ENCODE data around the gene NFKBIA. TPM values are rescaled to one million over a fixed set of nuclear protein-coding genes. Genes with fewer than 3 reads are reported as not detected.
A peak's percentile ranks its signal among the peaks of the same experiment; 100 is the strongest.

Gene NFKBIA
- total RNA-seq, 1 donor from 2014 or later: 35.5 TPM

DNA sequence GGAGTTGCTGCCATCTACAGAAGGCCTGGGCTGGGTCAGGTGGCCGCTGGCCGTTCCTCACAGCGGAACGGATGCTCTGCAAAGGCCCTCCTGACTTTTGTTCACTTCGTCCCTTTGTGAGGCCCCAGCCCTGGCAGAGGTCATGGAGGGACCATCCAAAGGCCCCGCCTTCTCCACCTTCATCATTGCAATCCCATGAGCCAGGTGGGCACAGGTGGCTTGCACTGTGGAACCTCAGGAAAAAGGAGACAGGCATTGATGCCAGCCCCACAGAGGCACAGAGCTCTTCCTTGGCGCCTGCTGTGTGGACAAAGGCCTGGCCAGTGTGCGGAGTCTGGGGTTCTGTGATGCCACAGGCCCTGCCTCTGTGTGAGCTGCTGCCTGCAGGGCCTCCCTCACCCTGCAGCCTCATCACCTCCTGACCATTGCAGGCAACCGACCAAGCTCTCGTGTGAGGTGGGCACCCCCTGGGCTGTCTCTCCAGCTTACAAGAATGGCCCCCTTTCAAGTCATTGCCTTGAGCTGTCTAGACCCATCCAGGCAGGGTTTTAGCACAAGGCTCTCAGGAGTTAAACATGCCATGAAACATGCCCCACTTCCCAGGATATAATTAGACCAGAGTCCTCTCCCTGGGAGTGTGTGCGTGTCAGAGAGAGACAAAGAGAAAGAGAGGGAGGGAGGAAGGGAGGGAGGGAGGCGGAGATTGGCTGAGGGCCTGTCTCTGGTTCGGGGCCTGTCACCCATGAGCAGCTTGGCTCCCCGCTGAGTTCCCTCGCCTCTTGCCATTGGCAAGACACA lies 19.3 kb downstream of the NFKBIA start:
- Histone ChIP-seq H3K9ac (ENCODE audit: low read length) (peak overlapping the region; percentile 67), H2AFZ (ENCODE audit: low read depth, low read length) (peak overlapping the region; percentile 80), H3K4me3 (ENCODE audit: insufficient read depth, low read depth, low read length) (no peak overlapping the region), H3K9me3 (ENCODE audit: insufficient read depth, low read depth, low read length) (no peaks in the 10 kb centered on the region), H3K27me3 (ENCODE audit: insufficient read depth, low read length) (no peaks in the 10 kb centered on the region), H3K79me2 (ENCODE audit: insufficient read depth, low read length) (no peaks in the 10 kb centered on the region), H3K4me2 (ENCODE audit: low read length) (peak overlapping the region; percentile 59), H4K20me1 (ENCODE audit: insufficient read depth, low read length) (no peaks in the 10 kb centered on the region), H3K4me1 (ENCODE audit: insufficient read depth, low read length) (peaks cover 25% of the 10 kb centered on the region), H3K36me3 (ENCODE audit: insufficient read depth, low read length) (no peaks in the 10 kb centered on the region), H3K27ac (ENCODE audit: low read depth, low read length) (peak overlapping the region; percentile 83)
- H3K9me3 Mint-ChIP-seq (ENCODE audit: unreplicated experiment): no peaks in the 10 kb centered on the region
- FAIRE-seq: peak; percentile 77
- H3K4me1 Mint-ChIP-seq (ENCODE audit: low read depth, unreplicated experiment): peaks cover 19% of the 10 kb centered on the region
- no peaks in the 10 kb centered on the region for H3K36me3 Mint-ChIP-seq (ENCODE audit: low read depth, unreplicated experiment)
- no peak overlapping the region for H3K4me3 Mint-ChIP-seq (ENCODE audit: unreplicated experiment)
- no peaks in the 10 kb centered on the region for H3K27me3 Mint-ChIP-seq (ENCODE audit: low read depth, unreplicated experiment)
- TF ChIP-seq, protein P1, sequence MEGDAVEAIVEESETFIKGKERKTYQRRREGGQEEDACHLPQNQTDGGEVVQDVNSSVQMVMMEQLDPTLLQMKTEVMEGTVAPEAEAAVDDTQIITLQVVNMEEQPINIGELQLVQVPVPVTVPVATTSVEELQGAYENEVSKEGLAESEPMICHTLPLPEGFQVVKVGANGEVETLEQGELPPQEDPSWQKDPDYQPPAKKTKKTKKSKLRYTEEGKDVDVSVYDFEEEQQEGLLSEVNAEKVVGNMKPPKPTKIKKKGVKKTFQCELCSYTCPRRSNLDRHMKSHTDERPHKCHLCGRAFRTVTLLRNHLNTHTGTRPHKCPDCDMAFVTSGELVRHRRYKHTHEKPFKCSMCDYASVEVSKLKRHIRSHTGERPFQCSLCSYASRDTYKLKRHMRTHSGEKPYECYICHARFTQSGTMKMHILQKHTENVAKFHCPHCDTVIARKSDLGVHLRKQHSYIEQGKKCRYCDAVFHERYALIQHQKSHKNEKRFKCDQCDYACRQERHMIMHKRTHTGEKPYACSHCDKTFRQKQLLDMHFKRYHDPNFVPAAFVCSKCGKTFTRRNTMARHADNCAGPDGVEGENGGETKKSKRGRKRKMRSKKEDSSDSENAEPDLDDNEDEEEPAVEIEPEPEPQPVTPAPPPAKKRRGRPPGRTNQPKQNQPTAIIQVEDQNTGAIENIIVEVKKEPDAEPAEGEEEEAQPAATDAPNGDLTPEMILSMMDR (IDR thresholded peaks at IDR 0.05; ENCODE audit: insufficient read depth, low read depth, low read length): no peak
- peak; percentile 91 for DNase-seq (ENCODE audit: low read depth)
- peak overlapping the region; percentile 98 for H3K27ac Mint-ChIP-seq (ENCODE audit: unreplicated experiment)

DNA sequence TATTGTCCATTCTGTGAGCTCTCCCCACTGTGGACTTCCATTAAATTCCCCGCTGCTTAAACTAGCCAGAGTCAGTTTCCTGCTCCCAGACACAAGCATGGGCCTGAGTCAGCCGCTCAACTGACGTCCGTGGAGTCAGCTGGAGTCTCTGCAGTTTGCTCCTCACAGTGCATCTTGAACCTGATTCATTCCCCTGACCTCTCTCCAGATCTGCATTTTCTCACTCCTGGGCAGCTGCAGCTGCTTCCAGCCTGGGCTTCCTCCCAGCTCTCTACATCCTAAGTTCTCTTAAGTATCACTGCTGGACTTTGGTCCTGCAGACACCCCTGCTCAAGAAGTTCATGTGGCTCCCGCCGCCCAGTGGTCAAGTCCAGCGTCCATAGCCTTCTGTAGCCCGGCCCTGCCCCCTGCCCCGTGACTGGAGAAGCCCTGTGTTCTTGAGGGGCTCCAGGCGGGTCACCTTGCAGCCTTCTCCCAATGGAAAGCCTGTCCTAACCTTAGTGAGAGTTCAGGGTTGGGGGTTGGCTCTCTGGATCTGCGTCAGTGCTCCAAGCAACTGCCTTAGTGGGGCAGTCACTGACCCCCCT lies 20.0 kb downstream of the NFKBIA start:
- H3K36me3 ChIP-seq (ENCODE audit: insufficient read depth, low read length): no peaks in the 10 kb centered on the region
- H3K4me2 ChIP-seq (ENCODE audit: low read length): peak overlapping the region; percentile 59
- TF ChIP-seq, protein P1 (IDR thresholded peaks at IDR 0.05; ENCODE audit: insufficient read depth, low read depth, low read length): no peak
- no peak for TF ChIP-seq EZH2 (IDR thresholded peaks at IDR 0.05; ENCODE audit: insufficient read depth, low read length)
- Mint-ChIP-seq H3K9me3 (ENCODE audit: unreplicated experiment) (no peaks in the 10 kb centered on the region), H3K4me1 (ENCODE audit: low read depth, unreplicated experiment) (peaks cover 19% of the 10 kb centered on the region), H3K36me3 (ENCODE audit: low read depth, unreplicated experiment) (no peaks in the 10 kb centered on the region), H3K27me3 (ENCODE audit: low read depth, unreplicated experiment) (no peaks in the 10 kb centered on the region), H3K27ac (ENCODE audit: unreplicated experiment) (peak overlapping the region; percentile 93), H3K4me3 (ENCODE audit: unreplicated experiment) (no peak overlapping the region)
- H2AFZ ChIP-seq (ENCODE audit: low read depth, low read length): peak overlapping the region; percentile 35
- H3K27ac ChIP-seq (ENCODE audit: low read depth, low read length): peak overlapping the region; percentile 83
- no peaks in the 10 kb centered on the region for H3K27me3 ChIP-seq (ENCODE audit: insufficient read depth, low read length)
- H3K9me3 ChIP-seq (ENCODE audit: insufficient read depth, low read depth, low read length): no peaks in the 10 kb centered on the region
- peak; percentile 95 for DNase-seq (ENCODE audit: low read depth)
- FAIRE-seq: peak; percentile 34
- H3K4me1 ChIP-seq (ENCODE audit: insufficient read depth, low read length): peaks cover 25% of the 10 kb centered on the region
- peak overlapping the region; percentile 67 for H3K9ac ChIP-seq (ENCODE audit: low read length)
- no peaks in the 10 kb centered on the region for H4K20me1 ChIP-seq (ENCODE audit: insufficient read depth, low read length)
- H3K79me2 ChIP-seq (ENCODE audit: insufficient read depth, low read length): no peaks in the 10 kb centered on the region
- H3K4me3 ChIP-seq (ENCODE audit: insufficient read depth, low read depth, low read length): no peak overlapping the region

Measured in astrocyte (in vitro differentiated cells and primary cell).